ENCODE measurements around the gene TELO2. TPM values are rescaled to one million over a fixed set of nuclear protein-coding genes. Genes with fewer than 3 reads are reported as not detected.

TELO2 gene
- polyA plus RNA-seq, 5 donors, result 18.0 to 51.4 (median 35.5) TPM

- no peak for DNase-seq
Measured at GRCh38 chr16:1496464-1496863, 3.3 kb downstream of the TELO2 start.

DNA sequence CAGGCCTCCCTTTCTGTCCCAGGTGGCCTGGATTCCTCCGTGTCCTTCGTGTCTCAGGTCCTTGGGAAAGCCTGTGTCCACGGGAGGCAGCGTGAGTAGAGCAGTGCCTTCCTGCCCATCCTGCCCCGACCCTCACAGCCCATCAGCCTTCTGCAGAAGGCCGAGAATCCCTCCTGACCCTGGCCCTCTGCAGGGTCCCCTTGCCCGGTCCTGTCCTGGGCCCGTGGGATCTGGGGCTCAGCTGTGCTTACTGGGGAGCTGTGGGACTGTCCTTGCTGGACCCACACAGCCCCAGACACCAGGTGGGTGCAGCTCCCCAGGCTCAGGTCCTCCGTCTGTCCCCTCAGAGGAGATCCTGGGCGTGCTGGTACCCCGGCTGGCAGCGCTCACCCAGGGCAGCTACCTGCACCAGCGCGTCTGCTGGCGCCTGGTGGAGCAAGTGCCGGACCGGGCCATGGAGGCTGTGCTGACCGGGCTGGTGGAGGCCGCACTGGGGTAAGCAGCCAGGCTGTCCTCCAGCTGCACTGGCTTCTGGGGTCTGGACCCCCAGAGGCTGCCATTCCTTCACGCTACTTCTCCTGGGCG lies 3.9 kb downstream of the TELO2 start:
- no peak for DNase-seq

GRCh38 chr16:1498899-1499676 lies 5.9 kb downstream of the TELO2 start:
- no peak for DNase-seq

DNA sequence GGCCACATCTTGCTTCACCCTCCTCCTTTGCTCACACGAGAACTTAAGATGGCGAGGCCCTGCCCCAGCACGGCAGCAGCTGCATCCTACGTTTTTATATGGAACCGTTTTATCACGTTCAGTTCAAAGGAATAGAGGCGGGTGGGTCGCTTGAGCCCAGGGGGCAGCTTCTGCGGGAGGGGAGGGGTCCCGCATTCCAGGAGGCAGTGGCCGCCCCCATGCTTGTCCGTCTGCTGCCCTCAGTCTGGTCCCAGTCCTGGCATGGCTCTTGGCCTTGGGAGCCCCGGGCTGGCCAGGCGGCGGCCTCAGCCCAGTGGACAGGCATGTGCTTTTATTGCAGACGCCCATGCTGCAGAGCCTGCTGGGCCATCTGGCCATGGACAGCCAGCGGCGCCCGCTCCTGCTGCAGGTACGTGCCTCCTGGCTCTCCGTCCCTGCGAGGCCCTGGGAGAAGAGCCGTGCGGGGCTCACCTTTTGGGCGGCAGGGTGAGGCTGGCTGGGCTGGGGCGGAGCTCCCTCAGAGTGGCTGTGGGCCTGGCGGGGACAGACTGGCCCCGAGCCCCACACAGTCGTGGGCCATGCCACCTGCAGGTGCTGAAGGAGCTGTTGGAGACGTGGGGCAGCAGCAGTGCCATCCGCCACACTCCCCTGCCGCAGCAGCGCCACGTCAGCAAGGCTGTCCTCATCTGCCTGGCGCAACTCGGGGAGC lies 6.8 kb downstream of the TELO2 start:
- no peak for DNase-seq

DNA sequence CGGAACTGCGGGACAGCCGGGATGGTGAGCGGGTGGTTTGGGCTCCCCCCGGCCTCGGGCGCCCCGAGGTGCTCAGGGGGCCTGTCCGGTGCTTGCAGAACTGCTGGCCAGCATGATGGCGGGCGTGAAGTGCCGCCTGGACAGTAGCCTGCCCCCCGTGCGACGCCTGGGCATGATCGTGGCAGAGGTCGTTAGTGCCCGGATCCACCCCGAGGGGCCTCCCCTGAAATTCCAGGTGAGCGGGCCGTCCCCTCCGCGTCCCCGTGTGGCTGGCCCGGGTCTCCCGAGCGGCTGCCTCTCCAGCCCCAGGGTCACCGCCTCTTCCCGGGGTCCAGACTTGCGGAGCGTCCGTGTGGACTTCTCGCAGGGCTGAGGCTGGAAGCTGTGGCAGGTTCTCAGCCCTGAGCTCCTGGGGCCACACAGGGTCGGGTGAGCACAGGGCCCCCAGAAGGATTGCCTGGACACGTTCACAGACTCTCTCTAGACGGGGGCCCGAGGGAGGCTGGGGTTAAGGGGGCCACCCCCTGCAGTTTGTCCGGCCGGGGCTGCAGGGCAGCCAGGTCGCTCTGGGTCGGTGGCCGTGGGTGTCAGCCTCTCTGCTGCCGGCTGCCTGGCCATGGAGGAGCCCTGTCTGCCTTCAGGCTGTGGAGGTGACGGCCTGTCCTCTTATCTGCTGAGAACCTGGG lies 7.4 kb downstream of the TELO2 start:
- no peak for DNase-seq

- no peak for DNase-seq
Measured at GRCh38 chr16:1501630-1502029, 8.5 kb downstream of the TELO2 start.

- DNase-seq, result no peak
Measured at GRCh38 chr16:1502092-1503004, 9.2 kb downstream of the TELO2 start.

- DNase-seq, result no peak
Measured at GRCh38 chr16:1503110-1503955, 10.2 kb downstream of the TELO2 start.

DNA sequence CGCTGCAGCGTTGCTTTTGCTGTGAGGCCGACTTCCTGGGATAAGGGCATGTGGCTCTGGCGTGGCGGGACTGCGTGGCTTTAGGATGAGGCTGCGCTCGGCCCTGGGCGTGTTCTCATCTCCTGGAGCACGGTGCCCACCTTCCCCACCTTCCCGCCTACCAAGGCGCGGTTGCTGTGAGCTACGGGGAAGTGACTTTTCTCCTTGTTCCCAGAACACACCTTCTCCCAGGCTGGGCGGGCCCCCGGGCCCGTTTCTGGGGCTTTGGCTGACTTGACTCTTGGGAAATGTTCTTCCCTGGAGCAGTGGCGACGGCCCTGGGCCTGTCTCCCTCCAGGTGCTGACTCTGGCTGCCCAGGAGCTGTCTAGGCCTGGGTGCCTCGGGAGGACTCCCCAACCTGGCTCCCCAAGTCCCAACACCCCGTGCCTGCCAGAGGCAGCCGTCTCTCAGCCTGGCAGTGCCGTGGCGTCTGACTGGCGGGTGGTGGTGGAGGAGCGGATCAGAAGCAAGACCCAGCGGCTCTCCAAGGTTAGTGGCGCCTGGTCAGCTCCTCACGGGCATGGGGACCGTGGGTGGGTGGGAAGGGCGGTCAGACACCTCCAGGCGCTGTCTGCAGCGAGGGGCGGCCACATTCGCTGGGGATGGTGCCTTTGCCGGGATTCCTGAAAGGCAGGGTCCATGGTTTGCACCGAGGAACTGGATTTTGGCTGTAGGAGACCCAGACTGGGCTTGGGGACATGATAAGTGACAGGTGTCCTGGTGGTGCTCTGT lies 12.1 kb downstream of the TELO2 start:
- DNase-seq, result no peak

GRCh38 chr16:1505912-1506311 lies 12.8 kb downstream of the TELO2 start:
- DNase-seq, result no peak

DNA sequence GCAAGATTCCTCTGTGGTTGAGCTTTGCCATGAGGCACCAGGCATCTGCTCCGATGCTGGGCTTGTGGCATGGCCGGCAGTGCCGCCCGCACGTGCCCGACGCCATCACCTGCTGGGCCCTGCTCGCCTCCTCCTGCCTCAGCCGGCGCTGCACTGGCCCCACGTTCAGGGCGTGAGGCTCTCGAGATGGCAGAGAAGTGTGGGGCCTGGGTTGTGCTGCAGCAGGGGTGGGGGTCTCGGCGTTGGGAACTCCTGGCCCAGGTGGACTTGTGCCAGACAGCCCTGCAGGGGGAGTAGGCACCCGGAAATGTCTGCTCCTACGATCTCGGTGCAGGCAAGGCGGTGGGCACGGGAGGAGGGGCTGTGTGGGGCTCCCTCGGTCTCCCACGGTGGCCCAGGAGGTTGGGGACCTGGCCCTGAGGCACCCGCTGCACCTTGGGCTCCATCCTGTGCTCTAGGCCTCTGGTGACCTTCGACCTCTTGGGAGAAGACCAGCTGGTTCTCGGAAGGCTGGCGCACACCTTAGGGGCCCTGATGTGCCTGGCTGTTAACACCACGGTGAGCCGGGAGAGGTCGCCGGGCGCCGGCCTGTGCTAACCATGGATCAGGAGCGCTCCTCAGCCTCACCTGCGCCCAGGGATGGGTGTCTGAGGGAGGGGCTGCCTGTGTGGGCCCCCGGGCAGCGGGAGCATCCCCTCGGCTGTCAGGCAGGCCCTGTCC lies 13.5 kb downstream of the TELO2 start:
- no peak for DNase-seq

GRCh38 chr16:1508494-1509187 lies 15.5 kb downstream of the TELO2 start:
- no peak for DNase-seq

DNA sequence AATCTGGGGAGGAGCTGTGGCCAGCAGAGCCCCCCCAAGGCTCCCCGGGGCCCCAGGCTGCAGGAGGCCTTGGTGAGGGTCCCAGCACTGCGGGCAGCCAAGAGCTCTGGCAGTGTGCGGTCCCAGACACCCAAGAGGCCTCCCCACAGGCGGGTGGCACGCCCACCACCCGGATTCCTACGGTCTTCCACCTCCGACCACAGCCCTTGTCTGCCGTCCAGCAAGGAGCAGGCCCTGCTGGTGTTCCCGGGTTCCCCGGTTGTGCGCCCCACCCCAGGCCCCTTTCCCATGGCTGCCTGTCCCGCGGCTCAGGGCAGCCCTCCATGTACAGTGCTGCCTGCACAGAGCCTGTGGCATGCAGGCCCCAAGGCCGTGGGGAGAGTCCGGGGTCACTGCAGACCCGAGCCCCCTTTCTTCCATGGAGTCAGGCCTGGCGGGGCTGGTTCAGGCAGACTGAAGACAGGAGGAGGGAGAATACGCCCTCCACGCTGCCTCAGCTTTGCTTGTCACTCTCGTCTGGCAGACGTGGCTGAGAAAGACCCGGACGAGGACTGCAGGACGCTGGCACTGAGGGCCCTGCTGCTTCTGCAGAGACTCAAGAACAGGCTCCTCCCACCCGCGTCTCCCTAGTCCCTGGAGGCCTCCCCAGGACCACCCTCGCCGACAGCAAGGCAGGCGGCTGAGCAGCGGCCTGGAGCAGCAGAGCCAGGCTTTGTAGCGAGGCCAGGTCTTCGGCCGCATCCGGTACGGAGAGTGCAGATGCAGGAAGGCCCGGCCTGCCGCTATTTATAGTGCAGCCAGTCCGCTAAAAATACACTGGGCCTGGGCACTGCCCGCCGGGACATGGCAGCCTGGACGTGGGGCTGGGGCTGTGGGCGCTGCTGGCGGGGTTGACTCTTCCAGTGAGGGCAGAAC lies 16.4 kb downstream of the TELO2 start:
- DNase-seq, result no peak

- DNase-seq, result no peak
Measured at GRCh38 chr16:1510272-1510671, 17.1 kb downstream of the TELO2 start.

GRCh38 chr16:1510941-1511351 lies 17.8 kb downstream of the TELO2 start:
- no peak for DNase-seq

GRCh38 chr16:1511662-1512569 lies 18.8 kb downstream of the TELO2 start:
- DNase-seq, result no peak
